Activated T-cell treated with anti-CD3 and anti-CD28 coated beads, Interleukin-2, amount 50 U/mL, for 1 hour (primary cell): ENCODE results near the gene HAX1.
"Not testable (repeated sequence)": the region's sequence is repeated elsewhere in the genome, so short reads cannot be mapped to it uniquely, and the experiment has no call there.

Experiments
- DNase-seq: peaks from one replicate; pipeline ENCODE4 v3.0.0-alpha.2; 2020

HAX1 gene

DNA sequence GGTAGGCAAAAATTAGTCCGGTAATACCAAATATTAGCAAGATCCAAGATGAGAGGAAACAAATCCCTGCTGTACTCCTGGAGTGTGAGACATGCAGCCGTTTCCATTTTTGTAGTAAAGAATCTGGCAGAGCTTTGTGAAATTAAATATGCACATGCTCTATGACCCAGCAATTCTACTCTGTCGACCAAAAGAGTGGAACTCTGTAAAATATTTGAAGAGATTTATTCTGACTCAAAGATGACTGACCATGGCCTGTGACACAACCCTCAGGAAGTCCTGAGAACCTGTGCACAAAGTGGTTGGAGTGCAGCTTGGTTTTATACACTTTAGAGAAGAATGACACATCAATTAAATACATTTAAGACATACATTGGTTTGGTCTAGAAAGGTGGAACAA lies 16.2 kb downstream of the HAX1 start:
- no peak for DNase-seq

DNA sequence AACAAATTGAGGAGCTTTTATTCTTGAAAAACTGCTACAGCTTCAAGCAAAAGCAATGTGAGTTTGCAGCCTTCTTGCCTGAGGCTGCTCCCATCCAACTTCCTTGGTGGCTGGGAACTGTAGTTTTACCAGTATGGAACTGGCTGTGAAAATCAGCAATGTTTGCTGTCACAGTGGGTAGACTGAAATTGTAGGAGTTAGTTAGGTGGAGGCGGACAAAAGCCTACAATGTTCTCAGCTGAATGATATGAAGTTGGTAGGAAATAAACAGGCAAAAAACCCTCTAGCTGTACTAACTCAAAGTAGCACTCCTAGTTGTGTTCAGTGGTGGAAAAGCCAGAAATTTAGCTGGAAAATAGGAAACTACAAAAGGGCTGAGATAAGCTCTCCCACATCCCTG lies 18.5 kb downstream of the HAX1 start:
- no peak for DNase-seq

DNA sequence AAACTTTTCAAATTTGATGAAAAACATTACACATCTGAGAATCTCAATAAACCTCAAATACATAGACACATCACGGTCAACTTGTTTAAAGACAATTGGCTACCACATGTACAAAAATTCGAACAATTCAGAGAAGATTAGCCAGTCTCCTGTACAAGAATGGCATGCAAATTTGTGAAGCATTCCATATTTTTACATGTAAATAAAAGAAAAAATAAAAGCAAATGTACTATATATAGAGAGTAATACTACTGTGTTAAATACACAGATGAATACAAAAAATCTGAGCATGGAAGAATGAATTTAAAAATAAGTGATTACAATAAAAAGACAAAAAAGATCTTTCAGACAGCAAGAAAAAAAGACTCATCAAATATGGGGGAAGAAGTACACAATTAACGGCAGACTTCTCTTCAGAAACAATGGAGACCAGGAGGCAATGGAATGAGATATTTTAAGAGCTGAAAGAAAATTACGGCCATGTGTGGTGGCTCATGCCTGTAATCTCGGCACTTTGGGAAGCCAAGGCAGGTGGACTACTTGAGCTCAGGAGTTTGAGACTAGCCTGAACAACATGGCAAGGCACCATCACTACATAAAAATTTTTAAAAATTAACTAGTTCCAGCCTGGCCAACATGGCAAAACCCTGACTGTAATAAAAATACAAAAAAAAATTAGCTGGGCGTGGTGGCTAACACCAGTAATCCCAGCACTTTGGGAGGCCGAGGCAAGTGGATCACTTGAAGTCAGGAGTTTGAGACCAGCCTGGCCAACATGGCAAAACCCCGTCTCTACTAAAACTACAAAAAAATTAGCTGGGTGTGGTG lies 23.2 kb downstream of the HAX1 start:
- DNase-seq: no peak

DNA sequence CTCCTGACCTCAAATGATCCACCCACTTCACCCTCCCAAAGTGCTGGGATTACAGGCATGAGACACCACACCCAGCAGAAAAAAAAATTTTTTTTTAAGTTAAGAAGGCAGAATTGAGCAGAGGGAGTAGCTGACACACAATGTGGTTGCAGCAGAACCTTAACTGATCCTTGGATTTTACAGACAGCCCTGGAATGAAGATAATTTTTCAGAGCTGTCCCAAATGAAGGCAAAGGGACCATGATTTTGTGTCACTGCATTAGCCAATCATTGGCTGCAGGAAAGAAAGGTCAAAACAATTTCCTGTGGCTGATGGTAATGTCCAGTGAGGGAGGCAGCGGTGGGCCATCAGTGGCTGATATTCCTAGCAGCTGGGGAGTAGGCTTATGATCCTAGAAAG lies 29.2 kb downstream of the HAX1 start:
- no peak for DNase-seq

DNA sequence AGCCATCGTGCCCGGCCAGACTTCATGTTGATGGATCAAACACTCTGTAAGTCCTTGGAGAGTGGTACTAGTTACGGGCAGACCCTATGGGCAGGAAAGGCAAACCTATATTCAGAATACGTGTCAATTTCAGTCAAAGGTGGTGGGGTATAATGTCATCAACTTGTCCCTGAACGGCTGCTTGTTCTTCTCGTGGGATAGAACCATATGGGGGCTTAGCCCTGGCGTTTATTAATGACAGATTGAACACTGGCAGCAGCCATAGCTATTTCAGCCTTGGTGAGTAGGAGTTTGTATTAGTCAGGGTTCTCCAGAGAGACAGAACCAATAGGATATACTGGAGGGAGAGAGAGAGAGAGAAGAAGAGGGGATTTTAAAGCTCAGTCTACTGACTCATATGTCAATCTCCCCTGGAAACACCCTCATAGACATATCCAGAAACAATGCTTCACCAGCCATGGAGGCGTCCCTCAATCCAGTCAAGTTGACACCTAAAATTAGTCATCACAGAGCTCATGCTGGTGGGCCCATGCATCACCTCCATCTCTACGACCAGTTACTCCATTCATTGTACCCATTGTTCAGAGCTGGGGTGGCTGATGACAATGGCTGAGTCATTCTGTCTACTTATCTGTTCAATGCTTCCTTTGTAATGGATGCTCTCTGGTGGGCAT lies 32.4 kb downstream of the HAX1 start:
- DNase-seq: no peak

DNA sequence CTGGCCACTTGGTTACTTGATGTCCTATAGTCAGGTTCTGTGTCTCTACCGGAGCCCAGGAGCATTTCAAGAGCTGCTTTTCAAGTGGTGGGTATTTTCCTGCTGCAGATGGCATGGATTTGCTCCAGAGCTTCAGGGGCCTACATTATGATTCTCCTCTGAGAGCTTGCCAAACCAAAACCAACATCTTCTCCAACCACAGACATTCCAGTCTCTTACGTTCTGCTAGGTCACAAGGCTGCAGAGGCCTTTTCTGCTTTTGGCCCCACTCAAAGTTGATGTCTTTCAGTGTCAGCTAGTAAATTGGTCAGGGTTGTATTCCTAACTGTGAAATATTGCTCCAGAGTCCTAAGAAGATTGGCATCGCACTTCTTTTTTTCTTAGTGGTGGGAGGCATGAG lies 33.7 kb downstream of the HAX1 start:
- no peak for DNase-seq

DNA sequence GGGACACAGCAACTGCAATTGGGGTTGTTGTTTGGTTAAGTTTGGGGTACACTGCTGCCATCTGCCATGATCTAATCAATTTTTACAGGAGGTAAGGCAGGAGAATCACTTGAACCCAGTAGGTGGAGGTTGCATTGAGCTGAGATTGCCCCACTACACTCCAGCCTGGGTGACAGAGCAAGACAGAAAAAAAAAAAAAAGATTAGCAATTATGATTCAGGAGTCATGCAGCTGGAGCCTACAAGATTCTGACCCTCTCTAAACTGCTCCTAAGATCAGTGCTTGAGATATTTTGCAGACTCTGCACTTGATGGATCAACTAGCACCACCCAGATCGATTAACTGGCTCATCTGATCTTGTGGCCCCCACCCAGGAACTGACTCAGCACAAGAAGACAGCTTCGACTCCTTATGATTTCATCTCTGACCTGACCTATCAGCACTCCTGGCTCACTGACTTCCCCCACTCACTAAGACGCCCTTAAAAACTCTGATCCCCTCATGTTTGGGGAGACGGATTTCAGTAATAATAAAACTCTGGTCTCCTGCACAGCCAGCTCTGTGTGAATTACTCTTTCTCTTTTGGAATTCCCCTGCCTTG lies 35.3 kb downstream of the HAX1 start:
- DNase-seq: not testable (repeated sequence)

DNA sequence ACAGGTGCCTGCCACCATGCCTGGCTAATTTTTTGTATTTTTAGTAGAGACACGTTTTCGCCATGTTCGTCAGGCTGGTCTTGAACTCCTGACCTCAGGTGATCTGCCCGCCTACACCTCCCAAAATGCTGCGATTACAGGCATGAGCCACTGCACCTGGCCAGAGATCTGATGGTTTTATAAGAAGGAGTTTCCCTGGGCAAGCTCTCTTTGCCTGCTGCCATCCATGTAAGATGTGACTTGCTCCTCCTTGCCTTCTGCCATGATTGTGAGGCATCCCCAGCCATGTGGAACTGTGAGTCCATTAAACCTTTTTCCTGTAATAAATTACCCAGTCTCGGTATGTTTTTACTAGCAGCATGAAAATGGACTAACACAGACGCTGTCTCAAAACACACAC lies 36.7 kb downstream of the HAX1 start:
- not testable (repeated sequence) for DNase-seq

DNA sequence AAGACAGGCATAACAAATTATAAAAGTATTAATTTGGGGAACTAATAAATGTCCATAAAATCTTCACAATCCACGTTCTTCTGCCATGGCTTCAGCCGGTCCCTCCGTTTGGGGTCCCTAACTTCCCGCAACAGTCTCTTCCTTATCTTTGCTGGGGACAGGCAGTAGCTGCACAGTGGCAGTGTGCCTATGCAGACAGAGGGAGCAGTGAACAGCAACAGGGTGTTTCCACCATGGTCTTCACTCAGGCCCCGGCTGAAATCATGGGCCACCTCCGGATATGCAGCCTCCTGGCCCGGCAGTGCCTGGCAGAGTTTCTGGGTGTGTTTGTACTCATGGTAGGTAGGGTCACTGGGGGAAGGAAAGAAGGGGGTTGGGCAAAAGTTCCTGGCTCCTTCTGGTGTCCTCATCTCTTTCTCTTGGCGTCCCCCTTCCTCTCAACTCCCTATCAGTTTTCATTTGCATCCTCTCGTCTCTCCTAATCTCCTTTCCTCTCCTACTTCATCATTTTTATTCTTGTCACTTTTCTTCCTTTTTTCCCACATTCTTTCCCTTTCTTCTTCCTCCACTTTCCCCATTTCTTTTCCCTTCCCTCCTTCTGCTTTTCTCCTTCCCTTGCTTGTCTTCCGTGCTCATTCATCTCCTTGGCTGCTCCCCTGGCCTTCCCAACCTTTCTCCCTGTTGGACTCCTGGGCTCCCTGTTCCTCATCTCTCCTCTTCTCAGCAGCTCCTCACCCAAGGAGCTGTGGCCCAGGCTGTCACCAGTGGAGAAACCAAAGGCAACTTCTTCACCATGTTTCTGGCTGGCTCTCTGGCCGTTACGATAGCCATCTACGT lies 40.0 kb downstream of the HAX1 start:
- DNase-seq: not testable (repeated sequence)

DNA sequence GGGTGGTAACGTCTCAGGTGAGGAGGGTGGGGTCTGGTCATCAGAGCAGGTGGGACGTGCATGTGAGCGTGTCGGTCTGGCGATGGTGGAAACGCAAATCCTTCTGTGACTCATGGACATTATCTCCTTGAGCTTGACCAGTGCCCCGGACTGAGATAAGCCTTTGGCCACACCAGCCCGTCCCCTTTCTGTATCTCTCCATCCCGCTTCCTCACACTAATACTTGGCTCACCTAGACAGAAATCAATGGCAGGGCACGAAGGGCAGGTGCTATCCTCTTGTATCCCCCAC lies 40.6 kb downstream of the HAX1 start:
- DNase-seq: no peak

DNA sequence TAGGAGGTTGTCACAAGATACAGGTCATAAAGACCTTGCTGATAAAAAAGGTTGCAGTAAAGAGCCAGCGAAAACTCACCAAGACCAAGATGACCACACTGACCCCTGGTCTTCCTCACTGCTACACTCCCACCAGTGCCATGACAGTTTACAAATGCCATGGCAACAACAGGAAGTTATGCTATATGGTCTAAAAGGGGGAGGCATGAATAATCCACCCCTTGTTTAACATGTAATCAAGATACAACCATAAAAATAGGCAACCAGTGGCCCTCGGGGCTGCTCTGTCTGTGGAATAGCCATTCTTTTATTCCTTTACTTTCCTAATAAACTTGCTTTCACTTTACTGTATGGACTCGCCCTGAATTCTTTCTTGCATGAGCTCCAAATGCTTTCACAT lies 41.8 kb downstream of the HAX1 start:
- not testable (repeated sequence) for DNase-seq

DNA sequence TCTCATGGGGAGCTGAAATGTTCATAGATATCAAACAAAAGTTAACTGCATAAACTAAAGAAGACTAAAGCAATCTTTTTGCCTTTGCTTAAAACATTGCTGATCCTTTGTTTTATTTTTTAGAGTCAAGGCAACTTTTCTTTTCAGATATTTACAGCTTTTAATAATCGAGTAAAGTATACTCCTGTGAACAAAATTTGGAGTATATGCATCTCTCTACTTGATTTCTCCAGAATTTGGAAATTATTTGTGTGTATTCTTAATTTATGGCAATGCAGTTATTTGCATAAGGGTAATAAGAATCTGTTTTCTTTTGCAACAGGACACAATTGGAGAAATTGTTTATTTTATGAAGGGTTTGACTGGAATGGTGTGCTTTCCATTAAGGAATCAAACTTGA lies 44.3 kb downstream of the HAX1 start:
- DNase-seq: no peak

DNA sequence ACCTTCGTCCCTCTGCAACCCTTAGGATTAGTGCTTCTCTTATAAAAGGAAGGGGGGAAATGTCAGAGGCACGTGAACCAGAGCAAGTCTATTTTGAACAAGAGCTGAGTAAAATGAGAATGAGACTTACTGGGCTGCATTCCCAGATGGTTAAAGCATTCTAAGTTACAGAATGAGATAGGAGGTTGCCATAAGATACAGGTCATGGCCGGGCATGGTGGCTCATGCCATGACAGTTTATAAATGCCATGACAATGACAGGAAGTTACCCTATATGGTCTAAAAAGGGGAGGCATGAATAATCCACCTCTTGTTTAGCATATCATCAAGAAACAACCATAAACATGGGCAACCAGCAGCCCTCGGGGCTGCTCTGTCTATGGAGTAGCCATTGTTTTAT lies 46.0 kb downstream of the HAX1 start:
- DNase-seq: no peak

DNA sequence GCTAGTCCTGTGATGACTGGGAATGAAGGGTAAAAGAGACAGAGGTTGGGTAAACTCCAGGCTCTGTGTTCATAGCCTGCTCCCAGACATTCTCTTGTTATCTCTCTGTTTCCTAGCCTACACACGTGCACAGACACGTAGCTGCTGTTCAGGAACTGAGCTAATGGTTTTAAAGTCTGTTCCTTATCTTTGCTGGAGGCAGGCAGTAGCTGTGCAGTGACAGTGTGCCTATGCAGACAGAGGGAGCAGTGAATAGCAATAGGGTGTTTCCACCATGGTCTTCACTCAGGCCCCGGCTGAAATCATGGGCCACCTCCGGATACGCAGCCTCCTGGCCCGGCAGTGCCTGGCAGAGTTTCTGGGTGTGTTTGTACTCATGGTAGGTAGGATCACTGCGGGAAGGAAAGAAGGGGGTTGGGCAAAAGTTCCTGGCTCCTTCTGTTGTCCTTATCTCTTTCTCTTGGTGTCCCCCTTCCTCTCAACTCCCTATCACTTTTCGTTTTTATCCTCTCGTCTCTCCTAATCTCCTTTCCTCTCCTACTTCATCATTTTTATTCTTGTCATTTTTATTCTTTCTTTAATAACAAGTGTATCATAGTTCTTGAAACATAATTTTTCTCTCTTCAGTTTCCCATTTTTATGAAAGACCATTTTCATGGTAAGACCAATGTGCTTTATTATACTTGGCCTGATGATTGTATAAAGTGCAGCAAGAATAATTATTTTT lies 48.6 kb downstream of the HAX1 start, which contains the start of gene AQP10:
Gene AQP10 (plus strand): TSS at position 212 of the 727 bp plus-strand sequence. CDS start 63 bp downstream, at position 275.
- no peak for DNase-seq

DNA sequence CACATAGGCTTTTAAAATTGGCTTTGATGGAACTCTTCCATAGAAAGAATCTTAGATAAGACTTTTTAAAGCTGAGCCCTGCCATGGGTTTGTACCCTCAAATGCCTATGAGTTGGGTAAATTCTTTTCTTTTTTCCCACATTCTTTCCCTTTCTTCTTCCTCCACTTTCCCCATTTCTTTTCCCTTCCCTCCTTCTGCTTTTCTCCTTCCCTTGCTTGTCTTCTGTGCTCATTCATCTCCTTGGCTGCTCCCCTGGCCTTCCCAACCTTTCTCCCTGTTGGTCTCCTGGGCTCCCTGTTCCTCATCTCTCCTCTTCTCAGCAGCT lies 49.1 kb downstream of the HAX1 start:
- DNase-seq: not testable (repeated sequence)

DNA sequence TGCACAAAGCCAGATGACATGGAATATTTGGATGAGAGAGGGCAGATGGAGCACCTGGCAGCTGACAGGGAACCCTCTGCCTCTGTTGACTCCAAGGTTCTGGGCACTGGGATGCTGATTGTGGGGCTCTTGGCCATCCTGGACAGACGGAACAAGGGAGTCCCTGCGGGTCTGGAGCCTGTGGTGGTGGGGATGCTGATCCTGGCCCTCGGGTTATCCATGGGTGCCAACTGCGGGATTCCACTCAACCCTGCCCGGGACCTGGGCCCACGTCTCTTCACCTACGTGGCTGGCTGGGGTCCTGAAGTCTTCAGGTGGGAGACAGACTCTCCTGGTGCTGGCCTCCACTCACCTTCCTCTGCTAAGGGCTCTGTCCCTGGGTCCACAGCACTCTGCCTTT lies 51.1 kb downstream of the HAX1 start:
- DNase-seq: no peak

DNA sequence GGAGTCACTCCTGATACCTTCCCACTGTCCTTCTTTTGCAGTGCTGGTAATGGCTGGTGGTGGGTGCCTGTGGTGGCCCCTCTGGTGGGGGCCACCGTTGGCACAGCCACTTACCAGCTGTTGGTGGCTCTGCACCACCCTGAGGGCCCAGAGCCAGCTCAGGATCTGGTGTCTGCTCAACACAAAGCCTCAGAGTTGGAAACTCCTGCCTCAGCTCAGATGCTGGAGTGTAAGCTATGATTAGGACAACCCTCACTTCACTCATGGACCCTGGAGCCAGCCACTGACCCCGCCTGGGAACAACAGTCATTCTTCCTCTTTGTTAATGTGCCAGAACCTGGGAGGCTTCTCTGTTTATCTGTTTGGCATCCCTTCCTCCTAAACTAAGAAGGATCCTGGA lies 51.8 kb downstream of the HAX1 start:
- DNase-seq: no peak

DNA sequence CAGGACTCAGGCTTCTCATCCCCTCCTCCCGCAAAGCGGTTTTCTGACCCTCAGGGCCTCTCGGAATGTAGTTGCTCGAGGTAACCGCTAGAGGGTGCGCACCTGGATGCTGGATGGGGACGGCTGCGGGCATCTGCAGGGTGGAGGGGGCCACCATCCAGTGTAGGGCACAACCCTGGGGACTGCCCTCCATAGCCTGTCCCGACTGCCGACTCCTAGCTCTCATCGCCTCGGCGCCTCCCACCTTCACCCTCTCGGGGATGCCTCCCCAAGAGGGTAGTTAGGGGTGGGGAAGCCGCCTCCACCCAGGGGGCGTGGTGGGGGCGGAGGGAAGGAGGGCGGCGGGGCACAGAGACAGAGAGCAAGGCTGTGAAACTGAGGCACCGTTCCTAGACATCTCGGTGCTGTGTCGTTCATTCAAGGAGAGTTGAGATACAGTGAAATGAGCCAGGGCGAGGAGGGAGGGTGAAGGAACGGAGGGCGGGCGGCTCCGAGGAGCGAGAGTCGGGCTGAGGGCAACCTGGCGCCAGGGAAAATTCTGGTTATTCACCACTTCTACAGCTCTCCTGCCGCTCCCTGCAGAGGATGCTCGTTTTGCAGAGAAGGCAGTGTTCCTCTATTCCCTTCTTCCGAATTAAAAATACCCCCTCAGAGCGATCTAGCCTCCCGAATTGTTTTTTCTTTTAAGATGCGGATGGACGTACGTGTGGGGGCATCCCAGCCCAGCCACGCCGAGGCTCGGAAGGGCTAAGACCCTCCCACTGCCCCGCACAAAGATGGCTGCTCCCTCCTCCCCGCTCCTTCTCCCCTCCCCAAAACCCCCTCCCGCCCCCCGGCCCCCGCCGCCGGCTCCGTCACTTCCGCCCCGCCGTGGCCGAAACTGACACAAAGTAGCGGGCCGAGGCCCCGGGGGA lies 52.5 kb downstream of the HAX1 start, which contains the start of gene ATP8B2:
Gene ATP8B2 (plus strand): TSS at position 857 of the 914 bp plus-strand sequence. CDS start 2,617 bp downstream, outside the sequence.
- peak; percentile 80 for DNase-seq
